GM18907 (cell line): ENCODE data around the gene GK2.

Experiments
- ATAC-seq: cut with Tn5 transposase; IDR thresholded peaks from one replicate; pipeline ENCODE4 v1.9.1; 2021; ENCODE audit warnings: mild to moderate bottlenecking, moderate library complexity; ENCODE audit not compliant: unreplicated experiment

The GK2 gene

DNA sequence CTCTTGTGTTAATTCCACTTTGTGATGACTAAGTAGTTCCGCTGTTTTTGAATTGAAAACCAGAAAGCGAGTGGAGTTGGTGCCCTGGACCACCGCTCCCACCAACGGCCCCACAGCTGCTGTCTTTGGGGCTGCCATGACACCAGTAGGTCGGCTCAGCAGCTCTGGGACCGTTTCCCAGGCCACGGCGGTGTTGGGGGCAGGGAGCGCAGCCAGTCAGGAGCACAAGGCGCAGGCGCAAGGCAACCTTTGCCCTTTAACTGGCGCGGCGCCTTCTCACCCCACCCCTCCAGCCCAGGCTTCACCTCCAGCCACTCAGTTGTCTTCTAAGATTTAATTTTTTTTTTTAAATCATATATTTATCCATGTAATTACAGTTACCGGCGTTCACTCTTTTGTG, at the start of gene GK2:
Gene GK2, minus strand, starts transcription at position 166 of the 400 bp plus-strand sequence. Its CDS starts 28 bp downstream, at position 138.
- ATAC-seq = no peak

DNA sequence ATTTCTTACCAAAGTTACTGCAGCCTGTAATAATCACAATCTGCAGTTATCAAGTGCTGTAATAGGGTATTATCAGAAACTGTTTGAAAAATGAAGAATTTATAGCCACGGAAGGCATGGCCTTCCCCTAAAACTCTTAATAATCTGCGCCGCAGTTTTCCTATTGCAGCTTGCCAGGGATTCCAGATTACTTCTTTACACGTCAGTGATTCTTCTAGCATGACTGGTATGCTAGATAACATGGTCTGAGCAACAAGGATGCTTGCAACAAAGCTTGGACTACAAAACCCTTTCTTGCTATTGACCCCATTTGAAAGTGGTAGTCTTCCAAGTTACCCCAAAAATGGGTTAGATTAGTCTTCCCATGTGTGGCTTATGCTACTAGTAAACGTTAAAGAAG, 47.2 kb upstream of the GK2 start:
- ATAC-seq = no peak

DNA sequence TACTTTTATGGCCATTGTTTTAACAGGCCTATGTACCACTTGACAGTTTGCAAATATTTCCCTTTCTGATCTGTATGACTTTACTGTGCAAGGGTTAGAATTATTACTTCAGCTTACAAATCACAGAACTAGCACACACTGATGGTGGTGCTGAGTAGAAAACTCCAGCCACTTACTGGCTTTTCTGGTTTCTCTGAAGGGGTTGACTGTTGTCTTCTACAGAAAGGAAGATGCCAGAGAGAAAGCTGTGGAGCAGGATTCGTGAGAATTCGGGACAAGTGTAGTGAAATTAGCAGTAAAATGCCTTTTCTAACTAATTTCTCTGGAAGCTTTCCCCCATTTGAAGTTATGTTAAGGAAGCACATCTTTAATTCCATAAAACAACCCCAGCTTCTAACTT, 46.6 kb upstream of the GK2 start:
- no peak for ATAC-seq

GRCh38 chr4:79450053-79450452, 42.0 kb upstream of the GK2 start:
- no peak for ATAC-seq

GRCh38 chr4:79446145-79446544, 38.1 kb upstream of the GK2 start:
- ATAC-seq = no peak

GRCh38 chr4:79445371-79445781, 37.3 kb upstream of the GK2 start:
- no peak for ATAC-seq

DNA sequence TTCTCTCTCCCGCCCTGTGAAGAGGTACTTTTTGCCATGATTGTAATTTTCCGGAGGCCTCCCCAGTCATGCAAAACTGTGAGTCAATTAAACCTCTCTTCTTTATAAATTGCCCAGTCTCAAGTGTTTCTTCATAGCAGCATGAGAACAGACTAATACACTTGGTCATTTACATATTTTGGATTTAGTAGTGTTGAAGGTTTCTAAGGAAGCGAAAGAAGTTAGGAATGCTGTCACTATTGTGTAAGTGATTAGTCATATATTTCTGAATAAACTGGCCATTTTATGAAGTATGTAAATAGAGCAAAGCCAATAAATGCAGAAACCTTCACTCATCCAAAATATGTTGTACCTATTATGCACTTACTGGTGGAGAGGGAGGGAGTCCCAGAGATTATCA, 34.4 kb upstream of the GK2 start:
- no peak for ATAC-seq

GRCh38 chr4:79439489-79439888, 31.5 kb upstream of the GK2 start:
- no peak for ATAC-seq

DNA sequence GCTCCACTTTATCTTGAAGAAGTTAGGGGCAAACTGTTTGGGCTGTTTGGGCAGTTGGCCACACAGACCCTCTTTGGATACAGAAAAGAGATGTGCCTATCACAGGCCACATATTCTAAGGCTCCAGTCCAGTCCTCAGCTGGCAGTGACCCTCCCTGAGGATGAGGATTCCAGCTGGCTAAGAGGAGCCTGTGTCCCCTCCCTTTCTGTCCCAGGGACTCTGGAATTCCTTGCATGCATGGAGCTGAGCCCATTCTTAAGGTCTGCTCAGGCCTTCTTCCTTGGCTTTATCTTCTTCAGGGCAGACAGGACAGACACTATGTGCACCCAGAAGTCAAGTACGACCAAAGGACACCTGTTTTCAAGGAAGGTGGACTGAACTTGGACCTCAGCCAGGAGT, 23.8 kb upstream of the GK2 start:
- ATAC-seq = no peak

- ATAC-seq = no peak
Measured at GRCh38 chr4:79429113-79429903, 21.3 kb upstream of the GK2 start.

GRCh38 chr4:79426989-79427388, 19.0 kb upstream of the GK2 start:
- no peak for ATAC-seq

DNA sequence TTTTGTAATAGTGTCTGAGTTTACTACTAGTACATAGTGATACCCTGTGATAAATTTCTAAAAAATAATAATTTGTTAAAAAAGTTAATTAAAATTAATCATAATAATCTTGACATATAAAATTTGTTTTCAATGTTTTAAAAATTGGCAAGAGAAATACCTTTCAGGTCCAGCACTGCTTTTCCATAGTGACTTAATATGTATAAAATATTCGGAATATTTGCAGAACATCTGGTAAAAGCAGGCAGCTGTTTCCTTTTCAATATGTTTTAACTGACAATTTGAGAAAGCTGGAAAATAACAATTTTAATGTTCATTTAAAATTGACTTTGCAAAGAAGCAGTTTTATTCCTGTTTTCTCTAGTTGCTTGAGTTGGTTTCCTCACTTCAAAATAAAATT, 17.6 kb upstream of the GK2 start:
- ATAC-seq = no peak

DNA sequence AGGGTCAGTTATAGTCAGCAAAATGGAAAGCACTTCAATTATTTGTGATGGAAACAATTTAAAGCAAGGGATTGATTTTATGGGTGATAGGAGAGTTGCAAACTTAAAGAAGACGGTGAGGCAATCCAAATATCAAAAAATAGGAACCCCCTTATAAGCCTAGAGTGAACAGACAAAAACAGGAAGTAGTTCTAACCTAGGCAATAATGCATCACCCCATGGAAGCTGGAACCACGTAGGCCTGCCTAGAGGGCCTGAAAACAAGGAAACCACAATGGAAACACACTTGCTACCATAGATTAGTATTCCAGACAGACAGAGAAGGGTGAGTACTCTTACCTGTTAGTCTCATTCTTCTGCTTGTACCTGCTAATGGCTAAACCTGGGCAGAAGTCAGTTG, 13.5 kb upstream of the GK2 start:
- no peak for ATAC-seq

GRCh38 chr4:79413886-79414285, 5.9 kb upstream of the GK2 start:
- ATAC-seq = no peak

- no peak for ATAC-seq
Measured at GRCh38 chr4:79413032-79413885, 5.2 kb upstream of the GK2 start.

- no peak for ATAC-seq
Measured at GRCh38 chr4:79404666-79405065, 3.4 kb downstream of the GK2 start.

DNA sequence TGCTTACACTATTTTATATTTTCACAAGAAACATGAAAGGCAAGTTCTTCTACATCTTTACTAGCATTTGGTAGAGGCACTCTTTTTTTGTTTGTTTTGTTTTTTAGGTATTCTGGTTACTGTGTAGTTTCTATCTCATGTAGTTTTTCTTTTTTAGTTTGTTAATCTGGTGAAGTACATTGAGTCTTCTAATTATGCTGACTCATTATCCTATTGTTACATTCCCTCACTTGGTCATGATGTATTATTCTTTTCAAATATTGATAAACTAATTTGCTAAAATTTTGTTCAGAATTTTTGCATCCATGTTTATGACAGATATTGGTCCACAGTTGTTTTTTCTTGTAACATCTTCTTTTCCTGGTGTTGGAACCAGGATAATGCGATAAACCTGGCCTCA, 4.7 kb downstream of the GK2 start:
- no peak for ATAC-seq

- ATAC-seq = no peak
Measured at GRCh38 chr4:79402332-79402851, 5.6 kb downstream of the GK2 start.

GRCh38 chr4:79399076-79399475, 9.0 kb downstream of the GK2 start:
- no peak for ATAC-seq

DNA sequence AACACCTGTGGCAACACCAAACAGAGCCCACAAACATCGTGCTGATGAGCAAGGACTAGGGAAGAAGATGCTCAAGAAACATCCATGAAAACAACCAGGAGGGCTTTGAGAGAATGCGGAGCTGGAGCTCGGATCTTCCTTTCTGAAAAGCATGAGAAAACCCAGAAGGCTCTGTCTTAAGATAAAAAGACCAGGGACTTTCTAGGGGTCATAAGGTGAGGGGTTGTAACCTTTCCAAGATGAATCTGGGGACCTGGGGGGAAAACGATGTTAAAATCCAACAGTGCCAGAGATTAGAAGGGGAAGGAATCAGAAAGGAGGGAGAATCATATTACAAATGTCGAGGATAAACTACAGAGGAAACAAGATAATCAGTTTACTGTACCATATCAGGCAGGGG, 10.1 kb downstream of the GK2 start:
- ATAC-seq = no peak

- ATAC-seq = no peak
Measured at GRCh38 chr4:79396794-79397193, 11.2 kb downstream of the GK2 start.

DNA sequence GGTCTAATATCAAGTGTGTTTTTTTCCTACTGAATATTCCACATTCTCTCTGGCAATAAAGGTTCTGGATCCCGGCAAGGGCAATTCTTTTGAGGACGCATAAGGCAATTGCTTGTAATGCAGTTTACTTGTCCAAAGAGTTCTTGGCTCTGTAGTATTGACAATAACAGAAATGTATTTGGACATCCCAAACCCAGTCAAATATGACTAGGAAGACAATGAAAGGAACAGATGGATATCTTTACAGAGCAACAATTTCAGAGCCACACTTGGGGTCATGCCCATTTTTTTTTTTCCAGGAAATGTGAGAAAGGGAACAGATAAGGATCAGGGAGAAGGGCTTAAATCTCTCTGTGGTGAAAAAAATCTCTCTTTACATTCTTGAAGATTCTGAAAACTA, 12.2 kb downstream of the GK2 start:
- ATAC-seq = no peak
